KOPT-K1 (cell line): Measurements from ENCODE around the gene PVALEF.

Experiments
- H3K27ac ChIP-seq: fragments of 200-600 bp; sonication (generic); 2 replicates; pipeline ENCODE4 v1.5.1; 2016; ENCODE audit warnings: antibody characterized with exemption, mild to moderate bottlenecking, low read depth, low read length; ENCODE audit not compliant: poor library complexity, severe bottlenecking
- H3K36me3 ChIP-seq: fragments of 200-600 bp; sonication (generic); 2 replicates; pipeline ENCODE4 v1.5.1; 2017; ENCODE audit warnings: antibody characterized with exemption, mild to moderate bottlenecking, low read length, moderate library complexity; ENCODE audit not compliant: insufficient read depth
- H3K9me3 ChIP-seq: fragments of 200-600 bp; sonication (generic); 2 replicates; pipeline ENCODE4 v1.5.1; 2017; ENCODE audit warnings: antibody characterized with exemption, low read length, mild to moderate bottlenecking; ENCODE audit not compliant: insufficient read depth, poor library complexity, severe bottlenecking

Gene PVALEF

GRCh38 chr17:81125573-81126081 is 39.7 kb upstream of the PVALEF start:
- Histone ChIP-seq H3K36me3 (no peaks in the 10 kb centered on the region), H3K27ac (no peak overlapping the region), H3K9me3 (no peaks in the 10 kb centered on the region)

- Histone ChIP-seq H3K9me3 (no peaks in the 10 kb centered on the region), H3K36me3 (no peaks in the 10 kb centered on the region), H3K27ac (no peak overlapping the region)
Measured at GRCh38 chr17:81126281-81127132, 38.8 kb upstream of the PVALEF start.

- no peaks in the 10 kb centered on the region for H3K36me3 ChIP-seq
- H3K9me3 ChIP-seq: no peaks in the 10 kb centered on the region
- no peak overlapping the region for H3K27ac ChIP-seq
Measured at GRCh38 chr17:81127133-81127455, 38.2 kb upstream of the PVALEF start.

GRCh38 chr17:81127526-81128177 is 37.7 kb upstream of the PVALEF start:
- H3K36me3 ChIP-seq: no peaks in the 10 kb centered on the region
- no peak overlapping the region for H3K27ac ChIP-seq

GRCh38 chr17:81128338-81128737 is 37.0 kb upstream of the PVALEF start:
- no peak overlapping the region for H3K27ac ChIP-seq
- no peaks in the 10 kb centered on the region for H3K36me3 ChIP-seq

More at GRCh38 chr17:81127526-81128177, 37.7 kb upstream of the PVALEF start:
- no peaks in the 10 kb centered on the region for H3K9me3 ChIP-seq

GRCh38 chr17:81128774-81129173 is 36.5 kb upstream of the PVALEF start:
- Histone ChIP-seq H3K9me3 (no peaks in the 10 kb centered on the region), H3K27ac (no peak overlapping the region), H3K36me3 (no peaks in the 10 kb centered on the region)

More at GRCh38 chr17:81128338-81128737, 37.0 kb upstream of the PVALEF start:
- no peaks in the 10 kb centered on the region for H3K9me3 ChIP-seq

- no peaks in the 10 kb centered on the region for H3K9me3 ChIP-seq
- H3K27ac ChIP-seq: no peak overlapping the region
Measured at GRCh38 chr17:81129289-81129688, 36.0 kb upstream of the PVALEF start.

GRCh38 chr17:81129711-81130367 is 35.5 kb upstream of the PVALEF start:
- no peak overlapping the region for H3K27ac ChIP-seq
- no peaks in the 10 kb centered on the region for H3K9me3 ChIP-seq
- H3K36me3 ChIP-seq: no peaks in the 10 kb centered on the region

More at GRCh38 chr17:81129289-81129688, 36.0 kb upstream of the PVALEF start:
- no peaks in the 10 kb centered on the region for H3K36me3 ChIP-seq

GRCh38 chr17:81130385-81131361 is 34.6 kb upstream of the PVALEF start:
- no peaks in the 10 kb centered on the region for H3K36me3 ChIP-seq
- no peaks in the 10 kb centered on the region for H3K9me3 ChIP-seq
- H3K27ac ChIP-seq: no peak overlapping the region

- no peaks in the 10 kb centered on the region for H3K9me3 ChIP-seq
- H3K27ac ChIP-seq: no peak overlapping the region
- H3K36me3 ChIP-seq: no peaks in the 10 kb centered on the region
Measured at GRCh38 chr17:81131486-81132196, 33.7 kb upstream of the PVALEF start.

- H3K9me3 ChIP-seq: no peaks in the 10 kb centered on the region
- no peaks in the 10 kb centered on the region for H3K36me3 ChIP-seq
- no peak overlapping the region for H3K27ac ChIP-seq
Measured at GRCh38 chr17:81132197-81132540, 33.1 kb upstream of the PVALEF start.

GRCh38 chr17:81132770-81133723 is 32.3 kb upstream of the PVALEF start:
- no peak overlapping the region for H3K27ac ChIP-seq
- H3K9me3 ChIP-seq: no peaks in the 10 kb centered on the region
- H3K36me3 ChIP-seq: no peaks in the 10 kb centered on the region
